GM12891 (cell line): Measurements from ENCODE around the gene KLHL40.

Experiments
- DNase-seq: peaks from one replicate; pipeline ENCODE4 v3.0.0; 2011; ENCODE audit warnings: low spot score; ENCODE audit not compliant: insufficient read length
- FAIRE-seq: peaks from 2 replicates; lab custom pipeline; 2011; peaks lifted over from hg19 to GRCh38; lab: Jason Lieb, UNC
- PAX5 ChIP-seq: IDR thresholded peaks from 2 replicates; pipeline ENCODE4 v1.6.1; 2011; ENCODE audit warnings: low read length, moderate library complexity, mild to moderate bottlenecking; ENCODE audit not compliant: insufficient read depth, severe bottlenecking
- POLR2A ChIP-seq: IDR thresholded peaks from 2 replicates; pipeline ENCODE4 v1.6.1; 2011; ENCODE audit warnings: low read depth, low read length, control low read depth
- POLR2AphosphoS5 ChIP-seq: IDR thresholded peaks from 2 replicates; pipeline ENCODE4 v1.6.1; 2011; ENCODE audit warnings: low read depth, low read length, control low read depth
- POU2F2 ChIP-seq: IDR thresholded peaks from 2 replicates; pipeline ENCODE4 v1.6.1; 2011; ENCODE audit warnings: low read depth, mild to moderate bottlenecking, control low read depth, low read length, moderate library complexity
- SPI1 ChIP-seq: IDR thresholded peaks from 2 replicates; pipeline ENCODE4 v1.6.1; 2011; ENCODE audit warnings: low read depth, low read length, control low read depth
- TAF1 ChIP-seq: IDR thresholded peaks from 2 replicates; pipeline ENCODE4 v1.6.1; 2011; ENCODE audit warnings: low read depth, low read length, control low read depth

Gene KLHL40

GRCh38 chr3:42662037-42662812 lies 23.1 kb upstream of the KLHL40 start:
- FAIRE-seq = no peak
- DNase-seq = no peak
- no peak for TF ChIP-seq PAX5

- TF ChIP-seq POLR2AphosphoS5 (no peak), TAF1 (no peak), POU2F2 (no peak), SPI1 (no peak), POLR2A (no peak), PAX5 (no peak)
- FAIRE-seq (no peak), DNase-seq (no peak)
These were observed 22.4 kb upstream of the KLHL40 start for GRCh38 chr3:42662813-42663535.

GRCh38 chr3:42663581-42664437 lies 21.5 kb upstream of the KLHL40 start:
- DNase-seq = peak; percentile 67
- FAIRE-seq = peak; percentile 92
- TF ChIP-seq PAX5 (no peak), POLR2AphosphoS5 (no peak), SPI1 (peak; percentile 44; the same call in 1 of the 2 replicates), POU2F2 (no peak), POLR2A (no peak)

DNA sequence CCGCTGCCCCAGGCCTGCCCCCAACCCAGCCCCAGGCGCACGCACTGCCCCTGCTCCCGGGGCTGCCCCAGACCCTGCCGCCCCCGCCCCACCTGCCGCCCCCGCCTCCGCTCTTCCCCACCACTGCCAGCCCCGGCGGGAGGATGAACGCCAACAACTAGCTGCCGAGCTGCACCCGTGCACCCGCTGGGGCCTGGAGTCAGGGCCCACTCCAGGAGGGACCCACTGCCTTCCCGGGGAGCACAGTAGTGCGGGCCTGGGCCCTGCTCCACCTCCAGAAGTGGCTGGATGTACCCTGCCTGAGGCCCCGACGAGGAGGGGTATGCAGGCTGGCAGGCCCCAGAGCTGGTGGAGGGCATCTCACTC lies 20.9 kb upstream of the KLHL40 start:
- TF ChIP-seq POU2F2 = no peak
- no peak for TF ChIP-seq POLR2A
- no peak for TF ChIP-seq POLR2AphosphoS5
- no peak for TF ChIP-seq TAF1
- no peak for TF ChIP-seq PAX5
- TF ChIP-seq SPI1 = no peak
- DNase-seq = no peak
- no peak for FAIRE-seq

- FAIRE-seq (no peak), DNase-seq (peak; percentile 8)
- TF ChIP-seq POLR2AphosphoS5 (no peak), PAX5 (no peak), POLR2A (no peak), SPI1 (no peak), TAF1 (no peak), POU2F2 (no peak)
These were observed 20.1 kb upstream of the KLHL40 start for GRCh38 chr3:42665050-42665878.

- DNase-seq = peak; percentile 9
- no peak for FAIRE-seq
- no peak for TF ChIP-seq POU2F2
- no peak for TF ChIP-seq TAF1
- TF ChIP-seq SPI1 = no peak
- TF ChIP-seq POLR2A = no peak
- TF ChIP-seq PAX5 = no peak
- no peak for TF ChIP-seq POLR2AphosphoS5
These were observed 19.3 kb upstream of the KLHL40 start for GRCh38 chr3:42666022-42666421.

DNA sequence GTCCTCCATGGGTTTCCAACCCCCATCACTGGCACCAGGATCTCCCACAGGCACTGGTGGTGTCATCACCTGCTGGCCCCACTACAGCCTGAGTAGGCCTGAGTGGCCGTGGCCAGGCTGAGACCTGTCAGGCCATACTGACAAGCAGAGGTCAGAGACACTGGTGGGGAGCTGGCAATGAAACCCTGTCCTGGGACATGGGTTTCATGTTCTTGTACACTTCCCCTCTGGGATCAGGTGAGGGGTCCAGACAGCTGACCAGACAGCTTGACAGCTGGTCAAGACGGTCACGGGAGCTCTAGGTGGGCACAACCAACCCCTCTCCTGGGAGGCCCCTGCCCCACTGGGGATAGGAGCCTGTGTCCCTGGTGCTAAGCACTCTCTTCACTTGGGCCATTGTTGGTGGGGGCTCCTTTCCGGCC lies 18.7 kb upstream of the KLHL40 start:
- DNase-seq = no peak
- FAIRE-seq = no peak
- TF ChIP-seq TAF1 = no peak
- TF ChIP-seq POLR2AphosphoS5 = no peak
- no peak for TF ChIP-seq POLR2A

DNA sequence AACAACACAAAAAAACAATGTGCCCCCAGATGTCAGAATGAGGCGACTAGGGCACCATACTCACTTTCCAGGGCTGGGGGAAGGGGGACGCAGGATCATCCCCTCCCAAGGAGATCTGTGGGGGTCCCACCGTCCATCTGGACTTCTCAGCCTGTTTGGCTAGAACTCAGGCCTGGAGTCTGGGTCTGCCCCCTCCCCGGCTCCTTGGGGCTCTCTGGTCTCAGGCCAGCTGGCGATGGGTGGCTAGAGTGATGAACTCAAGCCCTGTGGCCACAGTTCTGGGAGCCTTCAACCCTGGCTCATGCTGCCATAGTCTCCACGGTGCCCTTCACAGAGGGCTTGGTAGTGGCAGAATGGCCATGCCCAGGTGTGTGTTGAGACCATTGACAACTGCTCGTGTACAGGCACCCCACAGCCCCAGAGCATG lies 18.2 kb upstream of the KLHL40 start:
- TF ChIP-seq SPI1 = no peak
- no peak for TF ChIP-seq POLR2A
- no peak for TF ChIP-seq POLR2AphosphoS5
- no peak for TF ChIP-seq TAF1
- TF ChIP-seq POU2F2 = no peak
- no peak for TF ChIP-seq PAX5
- FAIRE-seq = no peak

GRCh38 chr3:42667523-42668412 lies 17.6 kb upstream of the KLHL40 start:
- TF ChIP-seq POU2F2 (no peak), PAX5 (no peak), POLR2AphosphoS5 (no peak), SPI1 (no peak), TAF1 (no peak), POLR2A (no peak)
- FAIRE-seq (no peak), DNase-seq (no peak)

More for the DNA sequence above, 18.2 kb upstream of the KLHL40 start:
- no peak for DNase-seq
